ENCODE measurements around the gene HBA1. TPM values are rescaled to one million over a fixed set of nuclear protein-coding genes. Genes with fewer than 3 reads are reported as not detected.

HBA1 gene
- total RNA-seq, 1 experiment from 2014 or later: 3.4 TPM

DNA sequence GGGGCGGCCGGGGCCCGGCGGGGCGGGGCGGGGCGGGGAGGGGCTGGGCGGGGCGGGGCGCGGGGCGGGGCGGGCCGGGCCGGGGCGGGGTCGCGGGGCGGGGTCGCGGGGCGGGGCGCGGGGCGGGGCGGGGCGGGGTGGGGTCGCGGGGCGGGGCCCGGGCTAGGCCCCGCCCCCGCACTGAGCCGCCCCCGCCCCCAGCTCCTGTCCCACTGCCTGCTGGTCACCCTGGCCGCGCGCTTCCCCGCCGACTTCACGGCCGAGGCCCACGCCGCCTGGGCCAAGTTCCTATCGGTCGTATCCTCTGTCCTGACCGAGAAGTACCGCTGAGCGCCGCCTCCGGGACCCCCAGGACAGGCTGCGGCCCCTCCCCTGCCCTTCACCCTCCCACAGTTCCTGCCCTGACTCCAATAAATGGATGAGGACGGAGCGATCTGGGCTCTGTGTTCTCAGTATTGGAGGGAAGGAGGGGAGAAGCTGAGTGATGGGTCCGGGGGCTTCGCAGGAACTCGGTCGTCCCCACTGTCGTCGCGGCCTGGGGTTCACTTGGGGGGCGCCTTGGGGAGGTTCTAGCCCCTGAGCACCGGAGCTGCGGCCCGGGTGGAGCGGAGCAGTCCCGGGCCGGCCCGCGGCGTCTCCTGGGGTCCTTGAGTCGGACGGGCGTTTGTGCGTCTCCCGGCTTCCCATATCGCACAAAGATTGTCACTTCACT is 11.5 kb upstream of the HBA1 start:
- Mint-ChIP-seq H3K36me3 (no peaks in the 10 kb centered on the region), H3K27me3 (ENCODE audit: low read depth) (peaks cover 77% of the 10 kb centered on the region), H3K4me1 (peaks cover 16% of the 10 kb centered on the region), H3K9me3 (no peaks in the 10 kb centered on the region), H3K4me3 (peak overlapping the region; percentile 59), H3K27ac (no peak overlapping the region)
- ChIA-PET CTCF (interaction anchor here (0.5 to 2.0 kb wide), 7 partner anchors 16 to 198 kb away, joined by 3 to 5 read pairs (median 4); partner anchors contain the start of genes AXIN1 and HBQ1), POLR2A (no interaction called here)
- DNase-seq (ENCODE audit: low spot score): no peak
- TF ChIP-seq, protein P1, sequence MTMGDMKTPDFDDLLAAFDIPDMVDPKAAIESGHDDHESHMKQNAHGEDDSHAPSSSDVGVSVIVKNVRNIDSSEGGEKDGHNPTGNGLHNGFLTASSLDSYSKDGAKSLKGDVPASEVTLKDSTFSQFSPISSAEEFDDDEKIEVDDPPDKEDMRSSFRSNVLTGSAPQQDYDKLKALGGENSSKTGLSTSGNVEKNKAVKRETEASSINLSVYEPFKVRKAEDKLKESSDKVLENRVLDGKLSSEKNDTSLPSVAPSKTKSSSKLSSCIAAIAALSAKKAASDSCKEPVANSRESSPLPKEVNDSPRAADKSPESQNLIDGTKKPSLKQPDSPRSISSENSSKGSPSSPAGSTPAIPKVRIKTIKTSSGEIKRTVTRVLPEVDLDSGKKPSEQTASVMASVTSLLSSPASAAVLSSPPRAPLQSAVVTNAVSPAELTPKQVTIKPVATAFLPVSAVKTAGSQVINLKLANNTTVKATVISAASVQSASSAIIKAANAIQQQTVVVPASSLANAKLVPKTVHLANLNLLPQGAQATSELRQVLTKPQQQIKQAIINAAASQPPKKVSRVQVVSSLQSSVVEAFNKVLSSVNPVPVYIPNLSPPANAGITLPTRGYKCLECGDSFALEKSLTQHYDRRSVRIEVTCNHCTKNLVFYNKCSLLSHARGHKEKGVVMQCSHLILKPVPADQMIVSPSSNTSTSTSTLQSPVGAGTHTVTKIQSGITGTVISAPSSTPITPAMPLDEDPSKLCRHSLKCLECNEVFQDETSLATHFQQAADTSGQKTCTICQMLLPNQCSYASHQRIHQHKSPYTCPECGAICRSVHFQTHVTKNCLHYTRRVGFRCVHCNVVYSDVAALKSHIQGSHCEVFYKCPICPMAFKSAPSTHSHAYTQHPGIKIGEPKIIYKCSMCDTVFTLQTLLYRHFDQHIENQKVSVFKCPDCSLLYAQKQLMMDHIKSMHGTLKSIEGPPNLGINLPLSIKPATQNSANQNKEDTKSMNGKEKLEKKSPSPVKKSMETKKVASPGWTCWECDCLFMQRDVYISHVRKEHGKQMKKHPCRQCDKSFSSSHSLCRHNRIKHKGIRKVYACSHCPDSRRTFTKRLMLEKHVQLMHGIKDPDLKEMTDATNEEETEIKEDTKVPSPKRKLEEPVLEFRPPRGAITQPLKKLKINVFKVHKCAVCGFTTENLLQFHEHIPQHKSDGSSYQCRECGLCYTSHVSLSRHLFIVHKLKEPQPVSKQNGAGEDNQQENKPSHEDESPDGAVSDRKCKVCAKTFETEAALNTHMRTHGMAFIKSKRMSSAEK (CRISPR knock-in tag; IDR thresholded peaks at IDR 0.05; ENCODE audit: borderline replicate concordance): no peak
- no peak for TF ChIP-seq SOX15 (CRISPR knock-in tag; IDR thresholded peaks at IDR 0.05)
- TF ChIP-seq, protein P2, sequence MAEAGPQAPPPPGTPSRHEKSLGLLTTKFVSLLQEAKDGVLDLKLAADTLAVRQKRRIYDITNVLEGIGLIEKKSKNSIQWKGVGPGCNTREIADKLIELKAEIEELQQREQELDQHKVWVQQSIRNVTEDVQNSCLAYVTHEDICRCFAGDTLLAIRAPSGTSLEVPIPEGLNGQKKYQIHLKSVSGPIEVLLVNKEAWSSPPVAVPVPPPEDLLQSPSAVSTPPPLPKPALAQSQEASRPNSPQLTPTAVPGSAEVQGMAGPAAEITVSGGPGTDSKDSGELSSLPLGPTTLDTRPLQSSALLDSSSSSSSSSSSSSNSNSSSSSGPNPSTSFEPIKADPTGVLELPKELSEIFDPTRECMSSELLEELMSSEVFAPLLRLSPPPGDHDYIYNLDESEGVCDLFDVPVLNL (CRISPR knock-in tag; IDR thresholded peaks at IDR 0.05; ENCODE audit: borderline replicate concordance, low read depth): no peak
- no peak for TF ChIP-seq ZSCAN18 (CRISPR knock-in tag; IDR thresholded peaks at IDR 0.05)
- no peak for TF ChIP-seq NFE2L1 (CRISPR knock-in tag; IDR thresholded peaks at IDR 0.05)
- TF ChIP-seq SP1 (CRISPR knock-in tag; conservative IDR thresholded peaks at IDR 0.05): no peak
- peak; percentile 40 for ATAC-seq

DNA sequence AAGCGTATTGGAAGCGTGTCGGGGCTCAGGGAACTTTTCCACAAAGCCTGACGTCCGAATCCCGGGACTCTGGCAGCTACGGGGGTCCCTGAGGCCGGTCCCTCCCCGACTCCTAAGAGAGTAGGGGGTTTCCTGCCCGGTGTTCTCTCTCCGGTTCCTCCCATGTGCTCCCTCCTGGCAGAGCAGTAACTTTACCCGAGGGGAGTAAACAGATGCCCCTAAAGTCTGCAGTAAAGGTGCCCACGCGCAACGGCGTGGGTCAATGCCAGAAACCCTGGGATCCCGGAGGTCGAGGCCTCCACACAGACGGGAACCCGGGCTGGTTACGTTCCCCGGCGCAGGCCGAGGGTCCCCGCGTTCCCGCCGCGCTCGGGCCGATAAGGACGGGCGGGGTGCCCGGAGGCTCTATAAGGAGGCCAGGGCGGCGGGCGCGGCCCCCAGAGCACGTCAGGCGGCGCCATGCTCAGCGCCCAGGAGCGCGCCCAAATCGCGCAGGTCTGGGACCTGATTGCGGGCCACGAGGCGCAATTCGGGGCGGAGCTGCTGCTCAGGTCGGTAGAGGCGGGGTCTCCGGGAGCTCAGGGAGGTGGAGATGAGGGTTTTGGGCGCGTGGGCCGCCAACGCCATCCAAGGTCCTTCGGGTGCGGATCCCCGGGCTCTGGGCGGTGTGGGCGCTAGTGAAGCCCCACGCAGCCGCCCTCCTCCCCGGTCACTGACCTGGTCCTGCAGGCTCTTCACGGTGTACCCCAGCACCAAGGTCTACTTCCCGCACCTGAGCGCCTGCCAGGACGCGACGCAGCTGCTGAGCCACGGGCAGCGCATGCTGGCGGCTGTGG is 10.7 kb upstream of the HBA1 start, which contains the start of gene HBM:
Gene HBM (plus strand): TSS at position 440 of the 836 bp plus-strand sequence. CDS start 20 bp downstream, at position 460.
- TF ChIP-seq PRDM15 (CRISPR knock-in tag; IDR thresholded peaks at IDR 0.05) (no peak), GRHL2 (CRISPR knock-in tag; IDR thresholded peaks at IDR 0.05; ENCODE audit: insufficient replicate concordance, severe bottlenecking) (no peak), MYBL2 (CRISPR knock-in tag; IDR thresholded peaks at IDR 0.05) (no peak), FOXP1 (CRISPR knock-in tag; IDR thresholded peaks at IDR 0.05; ENCODE audit: borderline replicate concordance) (peak; percentile 23; the same call in 1 of the 2 replicates)
- DNase-seq (ENCODE audit: low spot score) (no peak), ATAC-seq (no peak)
- Mint-ChIP-seq H3K27ac (no peak within 1 kb of the TSS), H3K27me3 (ENCODE audit: low read depth) (peaks cover 85% of the 10 kb centered on the region), H3K4me3 (peak within 1 kb of the TSS; percentile 59), H3K36me3 (no peaks in the 10 kb centered on the region), H3K4me1 (peaks cover 21% of the 10 kb centered on the region), H3K9me3 (no peaks in the 10 kb centered on the region)
- POLR2A ChIA-PET: no interaction called here
- CTCF ChIA-PET: interaction anchor here (0.7 to 2.0 kb wide), 11 partner anchors 14 to 197 kb away, joined by 3 to 5 read pairs (median 4); partner anchors contain the start of gene HBQ1

Data from WTC11 (cell line).